Measurements from ENCODE around the gene PXDN. TPM values are rescaled to one million over a fixed set of nuclear protein-coding genes. Genes with fewer than 3 reads are reported as not detected.
A peak's percentile ranks its signal among the peaks of the same experiment; 100 is the strongest.

The PXDN gene
- total RNA-seq, 1 donor from 2014 or later = 576 TPM

GRCh38 chr2:1631292-1632001 lies 112.9 kb downstream of the PXDN start:
- DNase-seq (ENCODE audit: low spot score) = no peak
- TF ChIP-seq CTCF (IDR thresholded peaks at IDR 0.05) = no peak
- Mint-ChIP-seq H3K4me1 (ENCODE audit: low read depth) (peaks cover 46% of the 10 kb centered on the region), H3K27ac (ENCODE audit: unreplicated experiment) (peak overlapping the region; percentile 79), H3K27me3 (ENCODE audit: low read depth) (no peaks in the 10 kb centered on the region), H3K4me3 (ENCODE audit: unreplicated experiment) (no peak overlapping the region), H3K36me3 (ENCODE audit: low read depth) (peaks cover 57% of the 10 kb centered on the region), H3K9me3 (ENCODE audit: low read depth) (peaks cover 8% of the 10 kb centered on the region)

- no peak for TF ChIP-seq CTCF (IDR thresholded peaks at IDR 0.05)
- Mint-ChIP-seq H3K4me1 (ENCODE audit: low read depth) (peaks cover 62% of the 10 kb centered on the region), H3K9me3 (ENCODE audit: low read depth) (peaks cover 8% of the 10 kb centered on the region), H3K4me3 (ENCODE audit: unreplicated experiment) (no peak overlapping the region), H3K36me3 (ENCODE audit: low read depth) (peaks cover 35% of the 10 kb centered on the region), H3K27ac (ENCODE audit: unreplicated experiment) (peak overlapping the region; percentile 47), H3K27me3 (ENCODE audit: low read depth) (no peaks in the 10 kb centered on the region)
- no peak for DNase-seq (ENCODE audit: low spot score)
Measured at GRCh38 chr2:1628893-1629292, 115.4 kb downstream of the PXDN start.

- H3K9me3 Mint-ChIP-seq (ENCODE audit: low read depth) = peaks cover 8% of the 10 kb centered on the region
- no peaks in the 10 kb centered on the region for H3K27me3 Mint-ChIP-seq (ENCODE audit: low read depth)
- peaks cover 26% of the 10 kb centered on the region for H3K36me3 Mint-ChIP-seq (ENCODE audit: low read depth)
- H3K4me1 Mint-ChIP-seq (ENCODE audit: low read depth) = peaks cover 58% of the 10 kb centered on the region
- no peak overlapping the region for H3K4me3 Mint-ChIP-seq (ENCODE audit: unreplicated experiment)
- TF ChIP-seq CTCF (IDR thresholded peaks at IDR 0.05) = no peak
- H3K27ac Mint-ChIP-seq (ENCODE audit: unreplicated experiment) = no peak overlapping the region
- no peak for DNase-seq (ENCODE audit: low spot score)
Measured at GRCh38 chr2:1627628-1628381, 116.5 kb downstream of the PXDN start.

GRCh38 chr2:1626271-1626681 lies 118.0 kb downstream of the PXDN start:
- H3K4me3 Mint-ChIP-seq (ENCODE audit: unreplicated experiment) = no peak overlapping the region
- no peak for TF ChIP-seq CTCF (IDR thresholded peaks at IDR 0.05)

GRCh38 chr2:1625281-1626001 lies 118.9 kb downstream of the PXDN start:
- peak overlapping the region; percentile 70 for H3K27ac Mint-ChIP-seq (ENCODE audit: unreplicated experiment)
- peak; percentile 66 for DNase-seq (ENCODE audit: low spot score)
- TF ChIP-seq CTCF (IDR thresholded peaks at IDR 0.05) = no peak
- H3K27me3 Mint-ChIP-seq (ENCODE audit: low read depth) = no peaks in the 10 kb centered on the region
- peaks cover 8% of the 10 kb centered on the region for H3K9me3 Mint-ChIP-seq (ENCODE audit: low read depth)
- peaks cover 40% of the 10 kb centered on the region for H3K4me1 Mint-ChIP-seq (ENCODE audit: low read depth)
- H3K36me3 Mint-ChIP-seq (ENCODE audit: low read depth) = peaks cover 18% of the 10 kb centered on the region
- no peak overlapping the region for H3K4me3 Mint-ChIP-seq (ENCODE audit: unreplicated experiment)

More at GRCh38 chr2:1626271-1626681, 118.0 kb downstream of the PXDN start:
- Mint-ChIP-seq H3K27ac (ENCODE audit: unreplicated experiment) (no peak overlapping the region), H3K9me3 (ENCODE audit: low read depth) (peaks cover 8% of the 10 kb centered on the region), H3K36me3 (ENCODE audit: low read depth) (peaks cover 18% of the 10 kb centered on the region), H3K27me3 (ENCODE audit: low read depth) (no peaks in the 10 kb centered on the region), H3K4me1 (ENCODE audit: low read depth) (peaks cover 42% of the 10 kb centered on the region)
- DNase-seq (ENCODE audit: low spot score) = peak; percentile 69

Measured in chondrocyte (in vitro differentiated cells).